HL-60/S4 treated with phorbol 12-myristate 13-acetate at 8.2 ng/mL for 4 days and 3 days (cell line): Measurements from ENCODE around the gene LSAMP.

Experiments
- in situ Hi-C: fragments of 300-500 bp; cut with MboI; formaldehyde crosslinking; loops from 2 replicates; pipeline ENCODE4 v1.15.0; 2022; ENCODE audit warnings: low sequenced_read_pairs

LSAMP gene

GRCh38 chr3:116445311-116445841 is at the start of gene LSAMP:
TSS of gene LSAMP (minus strand) at chr3:116445487.
- in situ Hi-C loops, result no loop called here

GRCh38 chr3:116492379-116492778 is 47.1 kb upstream of the LSAMP start:
- in situ Hi-C loops, result no loop called here

- in situ Hi-C loops, result no loop called here
Measured at GRCh38 chr3:116483135-116483534, 37.8 kb upstream of the LSAMP start.

GRCh38 chr3:116476691-116477090 is 31.4 kb upstream of the LSAMP start:
- in situ Hi-C loops, result no loop called here

- in situ Hi-C loops, result no loop called here
Measured at GRCh38 chr3:116474801-116475200, 29.5 kb upstream of the LSAMP start.

- in situ Hi-C loops, result no loop called here
Measured at GRCh38 chr3:116474032-116474780, 28.9 kb upstream of the LSAMP start.

GRCh38 chr3:116473602-116474001 is 28.3 kb upstream of the LSAMP start:
- in situ Hi-C loops, result no loop called here

GRCh38 chr3:116470605-116471197 is 25.4 kb upstream of the LSAMP start:
- in situ Hi-C loops, result no loop called here

GRCh38 chr3:116469546-116469945 is 24.3 kb upstream of the LSAMP start:
- in situ Hi-C loops, result no loop called here

GRCh38 chr3:116464276-116464798 is 19.1 kb upstream of the LSAMP start:
- in situ Hi-C loops, result no loop called here

- in situ Hi-C loops, result no loop called here
Measured at GRCh38 chr3:116453666-116454346, 8.5 kb upstream of the LSAMP start.

GRCh38 chr3:116449546-116450350 is 4.5 kb upstream of the LSAMP start:
- in situ Hi-C loops, result no loop called here

GRCh38 chr3:116445990-116446389 is 703 bp upstream of the LSAMP start:
- in situ Hi-C loops, result no loop called here

GRCh38 chr3:116444819-116445310 is 422 bp downstream of the LSAMP start:
- in situ Hi-C loops, result no loop called here

GRCh38 chr3:116444115-116444747 is 1.1 kb downstream of the LSAMP start:
- in situ Hi-C loops, result no loop called here

- in situ Hi-C loops, result no loop called here
Measured at GRCh38 chr3:116443191-116443661, 2.1 kb downstream of the LSAMP start.

GRCh38 chr3:116442331-116443021 is 2.8 kb downstream of the LSAMP start:
- in situ Hi-C loops, result no loop called here

- in situ Hi-C loops, result no loop called here
Measured at GRCh38 chr3:116441652-116442051, 3.6 kb downstream of the LSAMP start.

GRCh38 chr3:116440196-116440595 is 5.1 kb downstream of the LSAMP start:
- in situ Hi-C loops, result no loop called here
